OCI-LY1 (cell line): Measurements from ENCODE around the gene FKBP6.

Source experiments
- CTCF ChIP-seq: fragments of 200-600 bp; sonication (generic), shearing (Covaris generic); IDR thresholded peaks from 2 replicates; pipeline ENCODE4 v1.5.1; 2017; ENCODE audit warnings: mild to moderate bottlenecking, antibody characterized with exemption, low read length, moderate library complexity, mixed read lengths
- EZH2 ChIP-seq: fragments of 200-600 bp; sonication (generic), shearing (Covaris generic); IDR thresholded peaks from 2 replicates; pipeline ENCODE4 v1.8.0; 2017; ENCODE audit warnings: borderline replicate concordance, mixed run types, mild to moderate bottlenecking, antibody characterized with exemption, low read length, moderate library complexity, mixed read lengths

DNA sequence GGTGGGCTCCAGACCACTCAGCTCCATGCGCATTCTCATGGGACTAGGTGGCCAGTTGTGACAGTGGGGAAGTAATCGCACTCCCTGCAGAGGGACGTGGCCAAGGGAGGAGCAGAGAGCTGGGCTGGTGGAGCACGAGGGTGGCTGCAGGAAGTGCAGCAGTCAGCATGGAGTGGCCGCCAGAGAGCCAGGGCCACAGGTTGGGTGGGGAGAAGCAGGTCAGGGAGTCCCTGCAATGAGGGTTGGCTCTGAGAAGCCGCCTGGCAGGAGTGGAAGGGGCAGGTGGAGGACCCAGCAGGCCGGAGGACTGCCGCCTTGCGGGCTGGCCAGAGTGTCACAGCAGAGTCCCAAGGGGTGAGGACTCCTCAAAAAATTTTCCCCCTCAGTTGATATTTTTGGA is 26.2 kb downstream of the FKBP6 start:
- TF ChIP-seq CTCF (no peak), EZH2 (no peak)
